ENCODE results near the gene NDNF.

Gene NDNF

DNA sequence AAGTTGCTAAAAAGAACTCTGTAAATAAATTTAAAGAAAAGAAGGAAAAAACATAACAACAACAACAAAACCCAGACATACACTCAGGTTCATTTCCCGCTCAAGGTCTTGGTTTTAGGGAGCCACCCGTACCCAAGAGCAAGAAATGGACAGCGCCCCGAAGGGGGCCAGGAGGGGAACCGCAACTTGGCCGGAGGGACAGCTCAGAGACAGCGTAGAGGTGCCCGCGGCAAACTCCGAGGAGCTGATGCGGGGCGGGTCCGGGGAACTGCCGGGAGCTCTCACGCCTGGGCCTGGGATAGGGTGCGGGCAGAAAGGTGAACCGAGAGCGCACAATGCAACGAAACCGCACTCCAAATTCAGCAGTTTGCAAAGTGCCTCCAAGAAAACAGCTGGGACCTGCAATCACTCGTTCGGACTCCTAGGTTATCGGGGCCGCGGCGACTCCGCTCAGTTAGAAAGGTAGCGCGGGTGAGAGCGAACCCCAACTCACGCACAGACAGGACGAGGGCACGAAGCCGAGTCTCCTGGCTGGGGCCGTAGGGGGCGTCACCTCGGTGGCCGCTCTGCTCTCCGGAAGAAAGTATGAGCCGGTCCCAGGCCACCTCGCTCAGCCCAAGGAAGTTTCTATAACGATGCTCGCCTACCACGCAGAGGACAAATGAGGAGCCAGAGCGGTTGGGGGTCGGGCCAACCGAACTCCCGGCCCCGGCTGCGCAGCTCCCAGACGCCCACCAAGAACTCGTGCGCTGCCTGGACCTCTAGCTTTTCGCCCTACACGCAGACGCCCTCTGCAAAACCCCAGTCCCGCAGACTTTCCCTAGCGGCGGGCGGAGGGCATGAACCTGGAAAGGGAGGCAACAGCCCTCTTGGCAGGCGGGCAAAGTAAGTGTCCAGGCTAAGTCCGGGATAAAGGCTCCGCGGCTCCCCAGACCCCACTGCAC is 1.4 kb downstream of the NDNF start:
- no peak for DNase-seq

GRCh38 chr4:121070274-121070673 is 2.1 kb downstream of the NDNF start:
- no peak for DNase-seq

GRCh38 chr4:121069430-121069829 is 2.9 kb downstream of the NDNF start:
- no peak for DNase-seq

DNA sequence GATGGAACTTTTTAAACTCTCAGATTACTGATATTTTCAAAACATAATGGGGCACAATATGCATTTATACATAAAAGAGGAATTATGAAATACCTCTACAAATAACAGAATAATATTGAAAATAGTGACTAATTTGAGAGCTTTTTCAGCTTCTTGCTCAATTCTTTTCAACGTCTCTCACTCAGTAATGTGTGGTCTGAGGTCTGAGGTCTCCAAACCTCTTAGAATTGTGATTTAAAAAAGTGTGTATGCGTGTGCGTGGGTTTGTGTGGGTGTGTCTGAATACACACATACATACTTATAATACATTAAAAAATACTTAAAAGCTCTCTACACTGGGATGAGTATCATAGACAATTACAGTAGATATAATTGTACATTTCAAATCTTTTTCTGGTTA is 7.9 kb downstream of the NDNF start:
- DNase-seq = no peak

- DNase-seq = no peak
Measured at GRCh38 chr4:121062521-121062920, 9.8 kb downstream of the NDNF start.

GRCh38 chr4:121061861-121062260 is 10.5 kb downstream of the NDNF start:
- DNase-seq = no peak

DNA sequence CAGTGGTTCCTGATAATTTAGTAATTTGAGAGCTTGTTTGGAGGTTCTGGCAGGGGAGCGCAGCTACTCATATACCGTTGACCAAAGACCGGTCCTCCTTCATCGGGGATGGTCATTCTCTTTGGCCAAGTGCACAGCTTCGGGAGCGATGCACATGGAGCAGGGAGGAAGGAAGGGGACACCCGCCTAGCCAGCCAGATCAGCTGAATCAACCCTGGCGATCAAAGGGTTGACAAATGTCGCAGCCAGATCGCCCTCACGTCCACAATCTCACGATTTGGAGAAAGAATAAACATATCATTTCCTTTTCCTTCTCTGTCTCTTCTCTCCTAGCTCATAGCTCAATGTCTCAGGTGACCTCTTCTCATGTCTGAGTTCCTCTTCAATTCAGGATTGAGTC is 11.1 kb downstream of the NDNF start:
- DNase-seq = no peak

GRCh38 chr4:121057466-121057922 is 14.8 kb downstream of the NDNF start:
- DNase-seq = no peak

DNA sequence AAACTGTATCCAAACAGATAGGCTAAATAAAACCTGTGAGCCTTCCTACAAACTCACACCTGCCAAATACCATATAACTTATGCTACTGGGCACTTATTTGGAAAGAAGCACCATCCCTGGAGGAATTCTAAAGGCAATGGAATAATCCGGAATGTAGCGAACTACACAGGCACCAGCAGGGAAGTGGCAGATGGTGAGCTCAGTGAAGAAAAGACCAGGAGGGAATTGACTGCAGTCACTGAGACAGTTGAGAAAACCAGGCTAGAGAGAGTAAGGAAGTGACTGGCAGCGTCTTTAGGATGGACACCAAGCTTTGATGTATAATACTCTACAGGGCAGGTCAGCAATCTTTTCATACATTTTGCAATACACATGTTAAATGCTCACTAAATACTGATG is 16.3 kb downstream of the NDNF start:
- DNase-seq = no peak

GRCh38 chr4:121054373-121054772 is 18.0 kb downstream of the NDNF start:
- no peak for DNase-seq

GRCh38 chr4:121053601-121054143 is 18.7 kb downstream of the NDNF start:
- DNase-seq = no peak

DNA sequence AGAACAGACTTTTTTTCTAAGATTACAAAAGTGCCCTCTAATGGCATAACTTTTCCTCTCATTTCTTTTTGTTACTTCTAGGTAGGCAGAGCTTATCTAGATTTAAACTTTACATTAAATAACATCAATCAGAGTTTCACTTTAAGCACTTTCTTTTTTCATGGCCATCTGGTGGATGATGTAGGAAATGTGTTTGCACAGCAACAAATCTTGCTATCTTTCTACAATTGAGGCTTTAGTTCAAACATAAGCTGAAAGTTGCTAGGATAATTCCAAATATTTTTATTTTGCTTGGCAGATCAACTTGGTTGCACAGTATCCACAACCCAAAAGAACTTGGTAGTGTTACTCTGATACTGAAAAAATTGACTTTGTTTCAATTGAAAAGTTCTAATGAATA is 22.0 kb downstream of the NDNF start:
- no peak for DNase-seq

DNA sequence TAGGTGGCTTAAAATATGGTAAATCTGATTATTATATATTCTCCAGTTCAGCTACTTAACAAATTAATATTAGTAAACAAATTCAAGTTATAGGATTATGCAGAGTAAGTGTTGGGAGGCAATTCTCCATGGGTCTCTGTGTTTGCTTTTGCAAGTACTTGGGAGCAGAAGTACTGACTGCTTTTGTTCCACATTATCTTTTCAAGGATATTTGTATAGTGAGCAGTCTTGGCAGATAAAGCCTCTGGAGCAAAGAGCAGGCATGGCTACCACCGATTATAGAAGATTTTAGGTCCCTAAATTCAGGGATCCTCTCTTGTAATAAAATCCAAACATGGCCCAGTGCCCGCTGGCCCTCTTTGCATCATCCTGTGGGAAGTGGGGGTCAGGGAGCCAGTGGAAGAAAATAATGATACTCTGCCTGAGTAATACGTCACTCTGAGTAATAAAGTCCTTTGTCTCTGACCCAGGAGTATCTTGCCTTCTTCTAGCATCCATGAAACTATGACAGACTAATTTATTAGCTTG is 23.2 kb downstream of the NDNF start:
- DNase-seq = no peak

DNA sequence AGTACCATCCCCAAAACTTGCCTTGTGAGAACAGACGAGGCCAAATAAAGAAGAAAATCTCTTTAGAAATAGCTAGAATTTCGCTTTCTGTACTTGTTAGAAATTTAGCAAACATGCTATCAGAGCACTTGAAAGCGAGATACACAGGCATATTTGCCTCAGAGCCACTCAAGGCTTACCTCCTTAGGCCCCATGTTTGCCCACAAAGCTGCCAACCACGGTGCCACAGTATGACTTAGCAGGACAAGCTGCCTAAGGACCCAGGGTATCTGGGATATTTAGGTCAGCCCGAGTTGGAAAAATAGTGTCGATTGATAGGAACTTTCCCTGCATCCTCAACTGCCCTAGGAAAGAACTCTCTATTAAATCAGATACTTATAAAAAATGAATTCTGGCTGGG is 24.2 kb downstream of the NDNF start:
- no peak for DNase-seq

- no peak for DNase-seq
Measured at GRCh38 chr4:121041307-121042090, 30.8 kb downstream of the NDNF start.

- no peak for DNase-seq
Measured at GRCh38 chr4:121034017-121034416, 38.3 kb downstream of the NDNF start.

GRCh38 chr4:121030711-121031110 is 41.6 kb downstream of the NDNF start:
- no peak for DNase-seq

GRCh38 chr4:121030131-121030530 is 42.2 kb downstream of the NDNF start:
- no peak for DNase-seq

DNA sequence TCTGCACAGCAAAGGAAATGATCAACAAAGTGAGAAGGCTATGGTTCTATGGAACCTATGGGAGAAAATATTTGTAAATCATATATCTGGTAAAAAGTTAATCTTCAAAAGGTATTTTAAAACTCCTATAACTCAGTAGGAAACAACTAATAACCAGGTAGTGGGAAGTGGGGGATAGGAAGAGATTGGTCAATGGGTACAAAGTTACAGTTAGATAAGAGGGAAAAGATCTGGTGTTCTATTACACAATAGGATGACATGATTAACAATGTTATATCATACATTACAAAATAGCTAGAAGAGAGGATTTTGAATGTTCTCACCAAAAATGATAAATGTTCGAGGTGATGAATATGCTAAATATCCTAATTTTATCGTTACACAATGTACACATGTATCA is 46.3 kb downstream of the NDNF start:
- DNase-seq = no peak

DNA sequence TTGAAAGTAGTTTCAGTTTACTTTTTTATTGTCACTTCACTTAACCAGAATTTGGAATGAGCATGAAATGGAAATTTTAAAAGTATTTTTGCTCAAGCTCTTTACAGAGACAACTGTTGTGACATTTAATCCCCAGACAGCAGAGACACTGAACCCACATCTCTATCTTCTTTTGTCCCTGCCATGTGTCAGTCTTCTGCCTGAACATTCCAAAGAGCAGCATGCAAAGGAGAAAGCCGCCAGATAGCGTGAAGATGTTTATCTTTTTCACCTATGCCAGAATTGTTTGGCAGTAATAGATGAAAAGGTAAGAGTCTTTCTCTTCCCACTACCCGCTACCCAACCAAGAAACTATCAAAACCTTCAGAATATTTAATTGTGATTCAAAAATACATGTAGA is 46.8 kb downstream of the NDNF start:
- DNase-seq = no peak

DNA sequence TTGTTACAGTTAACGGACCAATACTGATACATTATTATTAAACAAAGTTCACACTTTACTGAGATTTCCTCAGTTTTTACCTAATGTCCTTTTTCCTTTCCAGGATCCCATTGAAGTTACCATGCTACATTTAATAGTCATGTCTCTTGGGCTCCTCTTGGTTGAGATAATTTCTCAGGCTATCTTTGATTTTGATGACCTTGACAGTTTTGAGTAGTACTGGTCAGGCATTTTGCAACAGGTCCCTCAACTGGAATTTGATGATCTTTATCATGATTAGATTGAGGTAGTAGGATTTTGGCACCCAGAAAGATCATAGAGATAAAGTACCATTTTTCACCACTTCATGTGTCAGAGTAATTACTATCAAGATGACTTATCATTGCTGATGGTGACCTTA is 53.8 kb downstream of the NDNF start:
- no peak for DNase-seq

- DNase-seq = no peak
Measured at GRCh38 chr4:121016611-121017010, 55.7 kb downstream of the NDNF start.

- no peak for DNase-seq
Measured at GRCh38 chr4:121015421-121015820, 56.9 kb downstream of the NDNF start.

DNA sequence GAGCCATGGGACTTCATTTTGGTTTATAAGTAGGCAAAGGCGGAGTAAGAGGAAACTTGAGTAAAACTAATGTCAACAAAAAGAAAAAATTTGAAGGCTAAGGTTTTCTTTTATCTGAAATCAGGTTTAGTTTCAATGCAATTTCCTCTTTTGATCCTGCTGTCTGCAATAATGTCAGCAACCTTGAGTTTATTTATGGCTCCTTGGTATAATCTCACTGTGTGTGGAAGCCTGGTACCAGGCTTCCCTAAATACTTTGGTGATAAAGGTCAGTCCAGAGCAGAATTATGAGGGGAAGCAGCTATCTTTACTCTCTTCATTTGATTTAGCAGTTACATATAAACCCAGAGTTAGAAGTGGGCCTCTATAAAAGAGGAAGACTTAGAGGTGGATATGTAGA is 57.8 kb downstream of the NDNF start:
- no peak for DNase-seq
